Fibroblast of villous mesenchyme (primary cell): Measurements from ENCODE around the gene GPR142. TPM values are rescaled to one million over a fixed set of nuclear protein-coding genes. Genes with fewer than 3 reads are reported as not detected.
"Not testable (repeated sequence)": the region's sequence is repeated elsewhere in the genome, so short reads cannot be mapped to it uniquely, and the experiment has no call there.

Source experiments
- DNase-seq: peaks from one replicate; pipeline ENCODE4 v3.0.0-alpha.2; 2010; ENCODE audit warnings: low read depth
- H3K4me3 ChIP-seq: 2 replicates; pipeline ENCODE4 v1.5.1; 2011; ENCODE audit warnings: low read depth, mild to moderate bottlenecking, low read length
- CTCF ChIP-seq: IDR thresholded peaks from 2 replicates; pipeline ENCODE4 v1.5.1; 2012; ENCODE audit warnings: low read depth, mild to moderate bottlenecking, low read length; ENCODE audit not compliant: insufficient read depth
- total RNA-seq: library from RNA; depleted of rRNA; stranded (reverse); fragments of >200 nt; gene quantifications from 2 replicates; pipeline ENCODE4 v1.2.3, GENCODE V29; 2012

The GPR142 gene
- total RNA-seq, 1 donor = not detected

- no peak for TF ChIP-seq CTCF
- no peak overlapping the region for H3K4me3 ChIP-seq
- no peak for DNase-seq
Observed at GRCh38 chr17:74403512-74404137, 36.3 kb downstream of the GPR142 start.

- H3K4me3 ChIP-seq = no peak overlapping the region
- no peak for DNase-seq
- no peak for TF ChIP-seq CTCF
Observed at GRCh38 chr17:74404218-74404617, 36.9 kb downstream of the GPR142 start.

DNA sequence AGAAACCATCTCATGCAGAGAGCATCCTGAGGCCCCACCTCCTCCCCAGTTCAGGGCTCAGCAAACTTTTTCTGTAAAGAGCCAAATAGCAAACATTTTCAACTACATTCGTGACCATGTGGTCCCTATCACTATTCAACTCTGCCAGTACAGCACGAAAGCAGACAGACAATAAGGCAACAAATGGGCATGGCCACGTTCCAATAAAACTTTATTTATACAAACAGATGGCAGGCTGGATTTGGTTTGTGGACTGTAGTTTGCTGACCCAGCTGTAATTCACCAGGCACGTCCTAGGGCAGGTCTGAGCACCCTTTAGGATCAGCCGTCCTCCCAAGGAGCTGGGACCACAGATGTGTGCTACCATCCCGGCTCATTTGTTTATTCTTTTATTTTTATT is 37.5 kb downstream of the GPR142 start:
- no peak for TF ChIP-seq CTCF
- no peak overlapping the region for H3K4me3 ChIP-seq
- DNase-seq = no peak

GRCh38 chr17:74405311-74405710 is 38.0 kb downstream of the GPR142 start:
- H3K4me3 ChIP-seq, DNase-seq: not testable (repeated sequence)

- TF ChIP-seq CTCF = no peak
- no peak overlapping the region for H3K4me3 ChIP-seq
- no peak for DNase-seq
Observed at GRCh38 chr17:74407384-74407783, 40.1 kb downstream of the GPR142 start.

GRCh38 chr17:74408262-74408661 is 41.0 kb downstream of the GPR142 start:
- TF ChIP-seq CTCF = peak; percentile 29
- no peak overlapping the region for H3K4me3 ChIP-seq
- DNase-seq = peak; percentile 36

GRCh38 chr17:74408815-74409214 is 41.5 kb downstream of the GPR142 start:
- no peak for TF ChIP-seq CTCF
- DNase-seq = no peak
- H3K4me3 ChIP-seq = no peak overlapping the region
